HEK293 (cell line): ENCODE measurements around the gene FBXL15.
A peak's percentile ranks its signal among the peaks of the same experiment; 100 is the strongest.

ENCODE experiments used
- BCL11A ChIP-seq: fragments of 450-650 bp; formaldehyde crosslinking; IDR thresholded peaks from 2 replicates; pipeline ENCODE4 v1.5.1; 2016; ENCODE audit warnings: low read depth, missing biosample characterization, missing genetic modification characterization
- EGR2 ChIP-seq: fragments of 450-650 bp; formaldehyde crosslinking; IDR thresholded peaks from 2 replicates; pipeline ENCODE4 v1.5.1; 2016; ENCODE audit warnings: low read depth, missing biosample characterization, missing genetic modification characterization
- FEZF1 ChIP-seq: fragments of 450-650 bp; formaldehyde crosslinking; IDR thresholded peaks from 2 replicates; pipeline ENCODE4 v1.5.1; 2016; ENCODE audit warnings: missing biosample characterization, missing genetic modification characterization
- PRDM6 ChIP-seq: fragments of 450-650 bp; formaldehyde crosslinking; IDR thresholded peaks from 2 replicates; pipeline ENCODE4 v1.5.1; 2017; ENCODE audit warnings: missing biosample characterization, missing genetic modification characterization
- RBAK ChIP-seq: fragments of 450-650 bp; formaldehyde crosslinking; IDR thresholded peaks from 2 replicates; pipeline ENCODE4 v1.5.1; 2016; ENCODE audit warnings: missing biosample characterization, missing genetic modification characterization
- TSHZ1 ChIP-seq: fragments of 450-650 bp; formaldehyde crosslinking; IDR thresholded peaks from 2 replicates; pipeline ENCODE4 v1.5.1; 2016; ENCODE audit warnings: missing biosample characterization, missing genetic modification characterization, borderline replicate concordance
- ZBTB1 ChIP-seq: fragments of 450-650 bp; formaldehyde crosslinking; IDR thresholded peaks from 2 replicates; pipeline ENCODE4 v1.5.1; 2016; ENCODE audit warnings: missing biosample characterization, missing genetic modification characterization
- ZBTB26 ChIP-seq: fragments of 450-650 bp; formaldehyde crosslinking; optimal IDR thresholded peaks from 2 replicates; pipeline ENCODE3; 2016; ENCODE audit warnings: missing biosample characterization, mild to moderate bottlenecking, missing genetic modification characterization
- ZFP3 ChIP-seq: fragments of 450-650 bp; formaldehyde crosslinking; IDR thresholded peaks from 2 replicates; pipeline ENCODE4 v1.5.1; 2016; ENCODE audit warnings: low read depth, missing biosample characterization, missing genetic modification characterization
- ZFP69B ChIP-seq: fragments of 450-650 bp; formaldehyde crosslinking; IDR thresholded peaks from 2 replicates; pipeline ENCODE4 v1.5.1; 2016; ENCODE audit warnings: missing biosample characterization, missing genetic modification characterization
- ZNF10 ChIP-seq: fragments of 450-650 bp; formaldehyde crosslinking; IDR thresholded peaks from 2 replicates; pipeline ENCODE4 v1.5.1; 2017; ENCODE audit warnings: missing biosample characterization, missing genetic modification characterization
- ZNF114 ChIP-seq: fragments of 450-650 bp; formaldehyde crosslinking; IDR thresholded peaks from 2 replicates; pipeline ENCODE4 v1.5.0; 2017; ENCODE audit warnings: missing biosample characterization, missing genetic modification characterization
- ZNF146 ChIP-seq: fragments of 450-650 bp; formaldehyde crosslinking; IDR thresholded peaks from 2 replicates; pipeline ENCODE4 v1.5.1; 2016; ENCODE audit warnings: missing biosample characterization, missing genetic modification characterization
- ZNF16 ChIP-seq: fragments of 450-650 bp; formaldehyde crosslinking; IDR thresholded peaks from 2 replicates; pipeline ENCODE4 v1.5.1; 2016; ENCODE audit warnings: low read depth, missing biosample characterization, missing genetic modification characterization
- ZNF175 ChIP-seq: fragments of 450-650 bp; formaldehyde crosslinking; IDR thresholded peaks from 2 replicates; pipeline ENCODE4 v1.5.1; 2016; ENCODE audit warnings: missing biosample characterization, missing genetic modification characterization
- ZNF184 ChIP-seq: fragments of 450-650 bp; IDR thresholded peaks from 2 replicates; pipeline ENCODE4 v1.5.1; 2018; ENCODE audit warnings: missing biosample characterization, mild to moderate bottlenecking, missing genetic modification characterization
- ZNF19 ChIP-seq: fragments of 450-650 bp; formaldehyde crosslinking; IDR thresholded peaks from 2 replicates; pipeline ENCODE4; 2016; ENCODE audit warnings: missing biosample characterization, missing genetic modification characterization, low read depth
- ZNF2 ChIP-seq: fragments of 450-650 bp; formaldehyde crosslinking; IDR thresholded peaks from 2 replicates; pipeline ENCODE4 v1.5.1; 2016; ENCODE audit warnings: missing biosample characterization, missing genetic modification characterization
- ZNF239 ChIP-seq: fragments of 450-650 bp; formaldehyde crosslinking; IDR thresholded peaks from 2 replicates; pipeline ENCODE4 v1.5.1; 2016; ENCODE audit warnings: missing biosample characterization, missing genetic modification characterization
- ZNF24 ChIP-seq: fragments of 450-650 bp; formaldehyde crosslinking; IDR thresholded peaks from 2 replicates; pipeline ENCODE4 v1.5.1; 2016; ENCODE audit warnings: missing biosample characterization, missing genetic modification characterization
- ZNF266 ChIP-seq: fragments of 450-650 bp; formaldehyde crosslinking; IDR thresholded peaks from 2 replicates; pipeline ENCODE4 v1.5.1; 2016; ENCODE audit warnings: missing biosample characterization, missing genetic modification characterization, low read depth
- ZNF335 ChIP-seq: fragments of 450-650 bp; formaldehyde crosslinking; conservative IDR thresholded peaks from 2 replicates; pipeline ENCODE4 v1.5.1; 2016; ENCODE audit warnings: missing biosample characterization, missing genetic modification characterization
- ZNF514 ChIP-seq: fragments of 450-650 bp; formaldehyde crosslinking; IDR thresholded peaks from 2 replicates; pipeline ENCODE4 v1.5.1; 2016; ENCODE audit warnings: missing biosample characterization, missing genetic modification characterization
- ZNF530 ChIP-seq: fragments of 450-650 bp; formaldehyde crosslinking; IDR thresholded peaks from 2 replicates; pipeline ENCODE4 v1.5.1; 2016; ENCODE audit warnings: low read depth, missing biosample characterization, missing genetic modification characterization
- ZNF558 ChIP-seq: fragments of 450-650 bp; formaldehyde crosslinking; IDR thresholded peaks from 2 replicates; pipeline ENCODE4 v1.5.1; 2016; ENCODE audit warnings: missing biosample characterization, missing genetic modification characterization
- ZNF571 ChIP-seq: fragments of 450-650 bp; formaldehyde crosslinking; IDR thresholded peaks from 2 replicates; pipeline ENCODE4 v1.5.0; 2017; ENCODE audit warnings: missing biosample characterization, missing genetic modification characterization
- ZNF585B ChIP-seq: fragments of 450-650 bp; formaldehyde crosslinking; IDR thresholded peaks from 2 replicates; pipeline ENCODE4 v1.5.1; 2016; ENCODE audit warnings: missing biosample characterization, missing genetic modification characterization
- ZNF600 ChIP-seq: fragments of 450-650 bp; formaldehyde crosslinking; IDR thresholded peaks from 2 replicates; pipeline ENCODE4 v1.5.1; 2016; ENCODE audit warnings: missing biosample characterization, missing genetic modification characterization
- ZNF701 ChIP-seq: fragments of 450-650 bp; formaldehyde crosslinking; IDR thresholded peaks from 2 replicates; pipeline ENCODE4 v1.5.1; 2016; ENCODE audit warnings: missing biosample characterization, missing genetic modification characterization
- ZNF768 ChIP-seq: fragments of 450-650 bp; formaldehyde crosslinking; IDR thresholded peaks from 2 replicates; pipeline ENCODE4 v1.5.1; 2018; ENCODE audit warnings: missing biosample characterization, mild to moderate bottlenecking, missing genetic modification characterization
- ZNF777 ChIP-seq: fragments of 450-650 bp; formaldehyde crosslinking; IDR thresholded peaks from 2 replicates; pipeline ENCODE4 v1.5.1; 2017; ENCODE audit warnings: missing biosample characterization, missing genetic modification characterization, borderline replicate concordance
- ZNF792 ChIP-seq: fragments of 450-650 bp; formaldehyde crosslinking; IDR thresholded peaks from 2 replicates; pipeline ENCODE4 v1.5.1; 2016; ENCODE audit warnings: missing biosample characterization, missing genetic modification characterization
- ZSCAN16 ChIP-seq: fragments of 450-650 bp; formaldehyde crosslinking; IDR thresholded peaks from 2 replicates; pipeline ENCODE4 v1.5.1; 2016; ENCODE audit warnings: missing biosample characterization, missing genetic modification characterization
- ZSCAN23 ChIP-seq: fragments of 450-650 bp; formaldehyde crosslinking; IDR thresholded peaks from 2 replicates; pipeline ENCODE4 v1.5.1; 2016; ENCODE audit warnings: missing biosample characterization, missing genetic modification characterization
- TF ChIP-seq, protein P1 (sequence below): fragments of 450-650 bp; formaldehyde crosslinking; IDR thresholded peaks from 2 replicates; pipeline ENCODE4 v1.5.1; 2016; ENCODE audit warnings: missing biosample characterization, missing genetic modification characterization

FBXL15 gene

GRCh38 chr10:102450374-102451104 is 29.9 kb downstream of the FBXL15 start (continued):
- TF ChIP-seq TSHZ1 (no peak), ZSCAN16 (tag by site-specific recombination) (no peak), ZBTB1 (tag by site-specific recombination) (no peak), ZNF10 (tag by site-specific recombination) (no peak), FEZF1 (no peak), ZNF768 (tag by site-specific recombination) (no peak), ZNF184 (tag by site-specific recombination) (no peak), ZNF19 (no peak), RBAK (no peak), ZNF777 (tag by site-specific recombination) (no peak), ZBTB26 (peak; percentile 93), ZNF2 (tag by site-specific recombination) (no peak), ZNF114 (tag by site-specific recombination) (no peak), ZNF514 (no peak), ZSCAN23 (no peak), ZFP69B (tag by site-specific recombination) (no peak), ZNF24 (tag by site-specific recombination) (no peak), ZNF266 (no peak), ZNF600 (tag by site-specific recombination) (no peak), ZNF701 (tag by site-specific recombination) (no peak), ZNF558 (tag by site-specific recombination) (no peak), ZNF585B (tag by site-specific recombination) (no peak), ZNF792 (tag by site-specific recombination) (no peak), ZNF530 (tag by site-specific recombination) (no peak), PRDM6 (tag by site-specific recombination) (no peak), ZNF239 (tag by site-specific recombination) (no peak), ZNF16 (no peak), ZNF571 (no peak), ZNF175 (tag by site-specific recombination) (no peak), BCL11A (no peak), ZNF146 (tag by site-specific recombination) (no peak), EGR2 (tag by site-specific recombination) (peak; percentile 63), ZNF335 (tag by site-specific recombination) (no peak; the same call in 1 of the 2 replicates), ZFP3 (no peak)
- TF ChIP-seq, protein P1, sequence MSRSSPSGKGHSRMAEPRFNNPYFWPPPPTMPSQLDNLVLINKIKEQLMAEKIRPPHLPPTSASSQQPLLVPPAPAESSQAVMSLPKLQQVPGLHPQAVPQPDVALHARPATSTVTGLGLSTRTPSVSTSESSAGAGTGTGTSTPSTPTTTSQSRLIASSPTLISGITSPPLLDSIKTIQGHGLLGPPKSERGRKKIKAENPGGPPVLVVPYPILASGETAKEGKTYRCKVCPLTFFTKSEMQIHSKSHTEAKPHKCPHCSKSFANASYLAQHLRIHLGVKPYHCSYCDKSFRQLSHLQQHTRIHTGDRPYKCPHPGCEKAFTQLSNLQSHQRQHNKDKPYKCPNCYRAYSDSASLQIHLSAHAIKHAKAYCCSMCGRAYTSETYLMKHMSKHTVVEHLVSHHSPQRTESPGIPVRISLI (tag by site-specific recombination), result no peak
